Activated T-helper 2 cell treated with anti-CD3 and anti-CD28 coated beads, Interferon-gamma antibody, Interleukin-2, Interleukin-4, amounts not matched to agents 10 μg/mL and 5 μg/mL and 100 μg/mL, durations not matched to agents 14 hours and 24 hours and 36 hours (primary cell): ENCODE data around the gene KCNQ2. TPM values are rescaled to one million over a fixed set of nuclear protein-coding genes. Genes with fewer than 3 reads are reported as not detected.

Source experiments
- DNase-seq: peaks from one replicate; pipeline ENCODE4 v3.0.0; 2021; ENCODE audit warnings: low spot score
- H3K27ac Mint-ChIP-seq: one replicate; pipeline ENCODE4 v1.8.0; 2021; ENCODE audit warnings: mixed read lengths
- H3K27me3 Mint-ChIP-seq: one replicate; pipeline ENCODE4 v1.8.0; 2021; ENCODE audit warnings: low read depth, mixed read lengths
- H3K36me3 Mint-ChIP-seq: one replicate; pipeline ENCODE4 v1.8.0; 2021; ENCODE audit warnings: low read depth, mixed read lengths
- H3K4me1 Mint-ChIP-seq: one replicate; pipeline ENCODE4 v1.8.0; 2021; ENCODE audit warnings: low read depth, mixed read lengths
- H3K4me3 Mint-ChIP-seq: one replicate; pipeline ENCODE4 v1.8.0; 2021; ENCODE audit warnings: low read depth, mild to moderate bottlenecking, moderate library complexity, mixed read lengths
- H3K9me3 Mint-ChIP-seq: one replicate; pipeline ENCODE4 v1.8.0; 2021; ENCODE audit warnings: mixed read lengths
- intact Hi-C: fragments of 100-400 bp; cut with micrococcal nuclease; formaldehyde crosslinking; loops from one replicate; pipeline ENCODE4 v1.15.1; 2023
- total RNA-seq: library from RNA; stranded (reverse); gene quantifications from 2 replicates; pipeline ENCODE4 v1.2.3, GENCODE V29; 2022

Gene KCNQ2
- total RNA-seq, 1 donor from 2014 or later = not detected

DNA sequence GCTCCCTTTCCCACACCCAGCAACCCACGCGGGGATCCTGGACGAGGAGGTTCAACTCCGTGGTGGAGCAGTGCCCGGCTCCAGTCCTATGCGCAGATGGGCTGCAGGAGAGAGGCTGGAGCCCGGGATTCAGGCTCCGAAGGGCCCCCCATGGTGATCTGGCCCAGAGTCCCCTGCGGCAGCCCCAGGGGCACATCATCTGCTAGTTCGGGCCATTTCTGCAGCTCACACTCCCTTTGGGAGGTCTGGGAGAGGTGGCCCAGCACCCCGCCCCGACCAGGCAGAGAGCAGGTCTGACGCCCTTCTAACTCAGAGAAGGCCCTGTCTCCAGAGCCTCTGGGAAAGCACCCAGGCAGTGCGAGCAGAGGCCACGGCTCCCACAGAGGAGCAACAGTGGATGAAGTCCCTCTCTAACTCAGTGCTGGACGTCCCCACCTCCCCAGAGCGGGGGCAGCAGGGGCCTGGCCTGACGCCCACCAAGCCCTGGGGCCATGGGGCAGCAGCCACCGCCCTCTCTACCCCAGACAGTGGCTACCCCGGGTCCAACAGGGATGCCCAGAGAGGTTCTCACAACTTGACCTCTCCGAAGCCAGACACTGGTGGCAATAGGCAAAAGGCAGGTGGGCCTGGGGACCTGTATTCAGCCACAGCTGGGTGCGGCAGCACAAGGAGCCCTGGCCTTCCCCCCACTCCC lies 3.3 kb downstream of the KCNQ2 start:
- DNase-seq = no peak
- intact Hi-C loops = no loop called here
- no peaks in the 10 kb centered on the region for H3K36me3 Mint-ChIP-seq
- H3K27ac Mint-ChIP-seq = no peak overlapping the region
- H3K9me3 Mint-ChIP-seq = no peaks in the 10 kb centered on the region
- no peaks in the 10 kb centered on the region for H3K4me1 Mint-ChIP-seq
- no peak overlapping the region for H3K4me3 Mint-ChIP-seq
- H3K27me3 Mint-ChIP-seq = peaks cover 16% of the 10 kb centered on the region

DNA sequence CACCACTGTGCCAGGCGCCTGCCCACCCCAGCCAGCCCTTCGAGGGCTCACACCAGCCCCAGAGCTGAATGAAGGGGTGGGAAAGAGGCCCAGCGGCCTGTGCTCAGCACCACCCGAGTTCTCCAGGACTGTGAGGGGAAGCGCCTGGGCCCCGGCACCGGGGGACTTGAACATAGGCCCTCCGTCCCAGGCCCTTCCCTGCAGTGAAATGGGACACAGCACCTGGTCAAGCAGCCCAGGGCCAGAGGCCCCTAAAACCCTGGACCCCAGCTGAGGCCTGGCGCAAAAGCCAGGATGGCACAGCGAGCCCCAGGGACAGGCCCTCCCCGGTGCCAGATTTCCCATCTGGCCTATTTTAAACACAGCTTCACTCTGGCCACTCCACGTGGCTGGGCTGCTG lies 4.0 kb downstream of the KCNQ2 start:
- no peak overlapping the region for H3K27ac Mint-ChIP-seq
- no peak overlapping the region for H3K4me3 Mint-ChIP-seq
- intact Hi-C loops = no loop called here
- H3K4me1 Mint-ChIP-seq = no peaks in the 10 kb centered on the region
- no peaks in the 10 kb centered on the region for H3K36me3 Mint-ChIP-seq
- no peak for DNase-seq
- peaks cover 11% of the 10 kb centered on the region for H3K27me3 Mint-ChIP-seq
- no peaks in the 10 kb centered on the region for H3K9me3 Mint-ChIP-seq

DNA sequence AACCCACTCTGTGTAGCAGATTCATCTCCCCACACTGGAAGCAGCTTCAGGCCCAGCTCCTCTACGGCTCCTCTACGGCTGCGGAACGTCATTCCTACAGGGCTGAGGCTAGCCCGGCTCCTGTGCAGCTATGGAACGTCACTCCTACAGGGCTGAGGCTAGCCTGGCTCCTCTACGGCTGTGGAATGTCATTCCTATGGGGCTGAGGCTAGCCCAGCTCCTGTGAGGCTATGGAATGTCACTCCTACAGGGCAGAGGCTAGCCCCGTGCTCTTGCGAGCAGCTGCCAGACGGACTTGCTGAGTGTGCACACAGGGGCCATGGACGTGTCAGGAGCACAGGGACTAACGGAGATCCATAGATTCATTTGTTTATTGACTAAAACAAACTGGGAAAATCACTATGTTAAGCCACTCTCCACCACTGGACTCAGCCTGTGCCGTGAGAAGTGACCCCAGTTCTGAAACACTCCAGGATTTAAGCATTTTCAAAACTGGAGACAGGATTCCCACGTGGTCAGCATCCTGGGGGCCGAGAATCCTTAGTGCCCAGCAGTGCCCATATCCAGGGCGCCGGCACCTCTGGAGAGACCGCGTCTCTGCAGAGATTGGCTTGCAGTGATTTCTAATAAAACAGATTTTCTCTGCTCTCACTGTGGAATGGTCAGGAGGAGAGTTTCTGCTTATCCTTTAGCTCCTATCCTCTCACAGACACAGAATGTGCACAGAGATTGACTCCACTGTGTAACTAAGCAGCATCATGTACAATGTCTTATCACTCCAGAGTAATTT lies 5.0 kb downstream of the KCNQ2 start:
- Mint-ChIP-seq H3K36me3 (no peaks in the 10 kb centered on the region), H3K4me1 (no peaks in the 10 kb centered on the region), H3K9me3 (no peaks in the 10 kb centered on the region), H3K4me3 (no peak overlapping the region), H3K27ac (no peak overlapping the region), H3K27me3 (peaks cover 9% of the 10 kb centered on the region)
- DNase-seq = no peak
- intact Hi-C loops = no loop called here

GRCh38 chr20:63466861-63467260 lies 5.6 kb downstream of the KCNQ2 start:
- H3K27me3 Mint-ChIP-seq = peaks cover 9% of the 10 kb centered on the region
- no peaks in the 10 kb centered on the region for H3K4me1 Mint-ChIP-seq
- H3K27ac Mint-ChIP-seq = no peak overlapping the region
- H3K9me3 Mint-ChIP-seq = no peaks in the 10 kb centered on the region
- DNase-seq = no peak
- intact Hi-C loops = no loop called here
- H3K36me3 Mint-ChIP-seq = no peaks in the 10 kb centered on the region
- no peak overlapping the region for H3K4me3 Mint-ChIP-seq

- Mint-ChIP-seq H3K27me3 (peaks cover 9% of the 10 kb centered on the region), H3K4me3 (no peak overlapping the region), H3K27ac (no peak overlapping the region), H3K9me3 (no peaks in the 10 kb centered on the region), H3K36me3 (no peaks in the 10 kb centered on the region), H3K4me1 (no peaks in the 10 kb centered on the region)
- intact Hi-C loops = no loop called here
- no peak for DNase-seq
Observed at GRCh38 chr20:63466250-63466825, 6.1 kb downstream of the KCNQ2 start.

DNA sequence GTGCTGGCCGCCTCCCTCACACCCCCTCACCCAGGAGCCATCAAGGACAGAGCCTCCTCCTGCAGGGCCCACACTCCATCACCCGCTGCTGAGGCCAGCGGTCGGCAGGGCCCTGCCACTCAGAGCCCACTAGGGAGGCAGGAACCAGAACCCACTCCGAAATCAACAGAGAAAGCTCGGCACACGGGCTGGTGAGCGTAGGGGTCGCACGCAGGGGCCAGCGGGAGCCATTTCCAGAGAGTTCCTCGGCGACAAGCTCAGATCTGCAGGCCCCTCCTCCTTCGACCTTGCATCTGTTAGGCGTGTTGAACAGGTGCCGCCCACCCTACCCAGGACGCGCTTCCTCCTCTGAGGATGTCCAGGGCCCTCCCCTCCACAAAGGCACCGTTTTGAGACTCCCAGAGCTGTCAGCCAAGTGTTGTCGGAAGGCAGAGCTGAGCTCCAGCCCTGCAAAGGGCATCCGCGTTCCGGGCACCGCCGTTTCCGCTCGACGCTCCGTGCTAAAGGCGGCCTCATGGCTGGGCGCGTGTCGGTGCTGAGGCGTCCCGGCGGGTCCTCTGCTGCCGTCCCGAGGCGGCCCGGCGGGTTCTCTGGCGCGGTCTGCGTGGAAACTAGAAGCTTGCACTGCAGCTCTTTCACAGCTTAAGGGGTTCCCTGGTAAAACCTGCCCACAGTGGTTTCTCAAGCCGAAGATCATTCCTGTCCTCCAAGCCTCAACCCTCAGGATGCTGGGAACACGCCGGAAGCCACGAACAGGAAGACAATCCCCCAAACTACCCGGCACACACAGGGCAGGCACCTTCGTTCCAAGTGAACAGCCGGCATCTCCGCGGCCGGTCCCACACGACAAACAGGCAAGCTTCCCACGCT lies 6.8 kb downstream of the KCNQ2 start:
- Mint-ChIP-seq H3K27me3 (peaks cover 6% of the 10 kb centered on the region), H3K27ac (no peak overlapping the region), H3K4me3 (no peak overlapping the region), H3K36me3 (no peaks in the 10 kb centered on the region), H3K9me3 (no peaks in the 10 kb centered on the region), H3K4me1 (no peaks in the 10 kb centered on the region)
- no peak for DNase-seq
- intact Hi-C loops = no loop called here

DNA sequence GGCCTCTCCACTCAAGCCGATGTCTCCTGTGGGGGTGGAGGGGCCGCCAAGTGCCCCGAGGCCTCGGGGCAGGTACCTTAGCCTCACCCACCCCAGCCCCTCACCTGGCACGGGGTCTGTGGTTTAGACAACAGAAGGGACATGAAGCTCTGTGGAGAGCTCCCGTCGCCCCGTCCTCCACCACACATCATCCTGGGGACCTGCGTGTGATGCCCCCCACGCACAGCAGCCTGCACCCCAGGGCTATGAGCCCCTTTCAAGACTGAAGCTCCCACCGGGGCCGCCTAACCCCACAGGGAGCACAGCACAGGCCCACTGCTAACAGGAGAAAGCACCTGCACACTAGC lies 8.2 kb downstream of the KCNQ2 start:
- Mint-ChIP-seq H3K27me3 (peaks cover 2% of the 10 kb centered on the region), H3K4me1 (no peaks in the 10 kb centered on the region), H3K27ac (no peak overlapping the region), H3K9me3 (no peaks in the 10 kb centered on the region), H3K4me3 (no peak overlapping the region), H3K36me3 (no peaks in the 10 kb centered on the region)
- intact Hi-C loops = no loop called here
- DNase-seq = no peak

DNA sequence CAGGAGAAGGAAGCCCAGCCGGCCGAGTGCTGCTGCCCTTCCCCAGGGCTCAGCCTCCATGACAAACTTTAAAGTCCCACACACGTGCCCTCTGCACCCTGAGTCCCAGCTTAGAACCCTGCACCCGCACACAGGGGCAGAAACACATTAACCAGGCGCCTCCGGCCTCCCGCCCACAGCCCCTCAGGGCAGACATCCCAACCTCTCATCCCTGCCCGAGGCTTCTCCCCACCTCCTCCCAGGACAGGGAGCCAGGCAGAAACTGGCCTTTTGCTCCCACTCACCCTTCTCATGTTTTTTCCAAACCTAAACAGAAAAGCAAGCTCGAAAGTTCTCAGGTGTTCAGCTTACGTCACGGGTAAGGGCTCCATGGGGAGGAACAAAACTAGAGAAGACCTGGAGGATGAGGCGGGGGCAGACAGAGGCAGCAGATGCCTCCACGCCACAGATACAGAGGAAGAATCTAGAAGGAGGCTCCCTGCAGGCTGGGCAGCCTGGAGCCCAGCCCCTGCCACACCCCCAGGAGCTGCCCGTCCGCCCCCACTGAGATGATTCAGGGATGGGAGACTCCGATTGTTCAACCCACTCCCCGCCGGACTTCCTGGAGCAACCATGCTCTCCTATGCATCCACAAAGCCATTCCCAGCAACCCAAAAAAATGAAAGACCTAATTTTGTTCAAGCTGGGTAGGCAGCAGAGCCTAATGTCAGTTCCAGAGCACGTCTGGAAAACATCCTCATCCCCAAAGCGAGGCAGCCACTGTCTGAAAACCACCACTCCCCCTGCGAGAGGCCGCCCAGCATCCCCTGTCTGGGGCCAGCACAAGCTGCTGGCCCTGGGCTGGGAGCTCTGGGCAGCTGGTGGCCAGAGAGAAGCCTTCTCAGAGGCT lies 8.8 kb downstream of the KCNQ2 start:
- H3K4me1 Mint-ChIP-seq = no peaks in the 10 kb centered on the region
- no peaks in the 10 kb centered on the region for H3K9me3 Mint-ChIP-seq
- intact Hi-C loops = no loop called here
- H3K36me3 Mint-ChIP-seq = no peaks in the 10 kb centered on the region
- no peak overlapping the region for H3K4me3 Mint-ChIP-seq
- peaks cover 2% of the 10 kb centered on the region for H3K27me3 Mint-ChIP-seq
- H3K27ac Mint-ChIP-seq = no peak overlapping the region
- no peak for DNase-seq

GRCh38 chr20:63462244-63462643 lies 10.2 kb downstream of the KCNQ2 start:
- H3K4me1 Mint-ChIP-seq = no peaks in the 10 kb centered on the region
- H3K9me3 Mint-ChIP-seq = no peaks in the 10 kb centered on the region
- peaks cover 2% of the 10 kb centered on the region for H3K27me3 Mint-ChIP-seq
- DNase-seq = no peak
- no peaks in the 10 kb centered on the region for H3K36me3 Mint-ChIP-seq
- no peak overlapping the region for H3K4me3 Mint-ChIP-seq
- H3K27ac Mint-ChIP-seq = no peak overlapping the region
- intact Hi-C loops = no loop called here

- H3K36me3 Mint-ChIP-seq = no peaks in the 10 kb centered on the region
- H3K27me3 Mint-ChIP-seq = peaks cover 2% of the 10 kb centered on the region
- no peak for DNase-seq
- no peaks in the 10 kb centered on the region for H3K4me1 Mint-ChIP-seq
- H3K27ac Mint-ChIP-seq = no peak overlapping the region
- intact Hi-C loops = no loop called here
- no peak overlapping the region for H3K4me3 Mint-ChIP-seq
- H3K9me3 Mint-ChIP-seq = no peaks in the 10 kb centered on the region
Observed at GRCh38 chr20:63461104-63461763, 11.2 kb downstream of the KCNQ2 start.

- Mint-ChIP-seq H3K9me3 (no peaks in the 10 kb centered on the region), H3K27me3 (peaks cover 2% of the 10 kb centered on the region), H3K36me3 (no peaks in the 10 kb centered on the region), H3K4me3 (no peak overlapping the region), H3K4me1 (no peaks in the 10 kb centered on the region), H3K27ac (no peak overlapping the region)
- no peak for DNase-seq
- intact Hi-C loops = no loop called here
Observed at GRCh38 chr20:63459070-63459380, 13.4 kb downstream of the KCNQ2 start.
